IMR-90 (cell line): Measurements from ENCODE around the gene ZAP70.

Experiments
- BHLHE40 ChIP-seq: fragments of 150-350 bp; IDR thresholded peaks from 2 replicates; pipeline ENCODE4 v1.6.1; 2016; ENCODE audit warnings: mild to moderate bottlenecking, low read depth, low read length
- CEBPB ChIP-seq: IDR thresholded peaks from 2 replicates; pipeline ENCODE4 v1.6.1; 2012; ENCODE audit warnings: low read depth, low read length, improper control_type of control experiment
- CTCF ChIP-seq: conservative IDR thresholded peaks from 2 replicates; pipeline ENCODE4 v1.5.1; 2012; ENCODE audit warnings: mild to moderate bottlenecking, low read depth, low read length, improper control_type of control experiment
- FOS ChIP-seq: fragments of 150-350 bp; IDR thresholded peaks from 2 replicates; pipeline ENCODE4 v1.6.1; 2016; ENCODE audit warnings: low read depth, low read length
- POLR2A ChIP-seq: IDR thresholded peaks from 2 replicates; pipeline ENCODE4 v1.6.1; 2012; ENCODE audit warnings: mild to moderate bottlenecking, low read depth, low read length
- RAD21 ChIP-seq: IDR thresholded peaks from 2 replicates; pipeline ENCODE4 v1.6.1; 2012; ENCODE audit warnings: low read length, improper control_type of control experiment
- RFX5 ChIP-seq: IDR thresholded peaks from 2 replicates; pipeline ENCODE4 v1.8.0; 2012; ENCODE audit warnings: low read depth, mild to moderate bottlenecking, low read length, moderate library complexity

DNA sequence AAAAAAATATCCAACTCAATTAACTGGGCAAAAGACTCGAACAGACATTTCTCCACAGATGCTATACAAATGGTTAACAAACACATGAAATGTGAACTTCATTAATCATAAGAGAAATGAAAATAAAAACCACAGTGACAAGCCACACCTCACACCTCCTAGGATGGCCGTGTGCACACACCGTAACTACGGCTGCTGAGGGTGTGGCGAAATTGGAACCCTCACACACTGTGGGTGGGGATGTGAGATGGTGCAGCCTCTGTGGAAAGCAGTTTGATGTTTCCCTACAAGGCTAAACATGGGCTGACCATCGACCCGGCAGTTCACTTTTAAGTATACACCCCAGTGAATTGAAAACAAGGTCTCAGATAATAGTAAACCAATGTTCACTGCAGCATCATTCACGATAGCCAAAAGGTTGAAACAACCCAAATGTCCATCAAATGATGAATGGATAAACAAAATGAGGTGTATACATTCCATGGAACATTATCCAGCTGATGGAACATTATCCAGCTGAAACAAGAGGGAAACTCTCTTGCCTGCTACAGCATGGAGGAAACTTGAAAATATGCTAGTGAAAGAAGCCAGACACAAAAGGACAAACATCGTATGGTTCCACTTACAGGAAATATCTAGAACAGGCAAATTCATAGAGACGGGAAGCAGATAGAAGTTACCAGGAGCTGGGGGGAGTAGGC, 32.2 kb downstream of the ZAP70 start:
- TF ChIP-seq CTCF (no peak), RAD21 (no peak), RFX5 (no peak), POLR2A (no peak), BHLHE40 (no peak), FOS (no peak), CEBPB (no peak)
